GM23338 (cell line): ENCODE results near the gene DNAJC16. TPM values are rescaled to one million over a fixed set of nuclear protein-coding genes. Genes with fewer than 3 reads are reported as not detected.
"Not testable (repeated sequence)": the region's sequence is repeated elsewhere in the genome, so short reads cannot be mapped to it uniquely, and the experiment has no call there.

Experiments
- ATAC-seq: fragments of 200-7000 bp; cut with Tn5 transposase; 3 replicates; pipeline ENCODE4 v1.9.1; 2020
- DNase-seq: peaks from one replicate; pipeline ENCODE4 v3.0.0-alpha.2; 2015; ENCODE audit warnings: low spot score
- H2AFZ ChIP-seq: fragments of 200-600 bp; sonication (generic); 2 replicates; pipeline ENCODE4 v1.8.0; 2016; ENCODE audit warnings: antibody characterized with exemption, mild to moderate bottlenecking, moderate library complexity
- H3F3A ChIP-seq: fragments of 200-600 bp; sonication (generic); replicated peaks from 2 replicates; pipeline ENCODE4 v1.8.0; 2017; ENCODE audit warnings: antibody characterized with exemption, mixed run types, low read depth
- H3K27ac ChIP-seq: fragments of 200-600 bp; sonication (generic); 2 replicates; pipeline ENCODE4 v1.6.1; 2016; ENCODE audit warnings: low read depth
- H3K27me3 ChIP-seq: fragments of 200-600 bp; sonication (generic); 2 replicates; pipeline ENCODE4 v1.8.0; 2016; ENCODE audit warnings: mild to moderate bottlenecking, mixed run types, moderate library complexity; ENCODE audit not compliant: insufficient read depth
- H3K36me3 ChIP-seq: fragments of 200-600 bp; sonication (generic); 2 replicates; pipeline ENCODE4 v1.8.0; 2016; ENCODE audit warnings: mild to moderate bottlenecking; ENCODE audit not compliant: insufficient read depth
- H3K4me1 ChIP-seq: fragments of 200-600 bp; sonication (generic); 2 replicates; pipeline ENCODE4 v1.8.0; 2016; ENCODE audit warnings: mild to moderate bottlenecking, moderate library complexity; ENCODE audit not compliant: insufficient read depth
- H3K4me2 ChIP-seq: fragments of 200-600 bp; sonication (generic); 2 replicates; pipeline ENCODE4 v1.7.1; 2017; ENCODE audit warnings: mixed run types
- H3K4me3 ChIP-seq: fragments of 200-600 bp; sonication (generic); 2 replicates; pipeline ENCODE4 v1.6.1; 2016; ENCODE audit warnings: mixed run types
- H3K79me2 ChIP-seq: fragments of 200-600 bp; sonication (generic); replicated peaks from 2 replicates; pipeline ENCODE4 v1.8.0; 2017; ENCODE audit warnings: mild to moderate bottlenecking; ENCODE audit not compliant: insufficient read depth
- H3K9me2 ChIP-seq: fragments of 200-600 bp; sonication (generic); 2 replicates; pipeline ENCODE4 v1.8.0; 2017; ENCODE audit not compliant: insufficient read depth
- H4K20me1 ChIP-seq: fragments of 200-600 bp; sonication (generic); replicated peaks from 2 replicates; pipeline ENCODE4 v1.8.0; 2017; ENCODE audit warnings: mild to moderate bottlenecking; ENCODE audit not compliant: insufficient read depth
- H3K27ac Mint-ChIP-seq: 2 replicates; pipeline ENCODE4 v1.8.0; 2020; ENCODE audit warnings: inconsistent platforms, mild to moderate bottlenecking, moderate library complexity, mixed read lengths
- H3K27me3 Mint-ChIP-seq: 3 replicates; pipeline ENCODE4 v1.8.0; 2022; ENCODE audit warnings: low read depth, mild to moderate bottlenecking, moderate library complexity, mixed read lengths, inconsistent platforms; ENCODE audit not compliant: insufficient read depth, poor library complexity
- H3K36me3 Mint-ChIP-seq: 3 replicates; pipeline ENCODE4 v1.8.0; 2021; ENCODE audit warnings: low read depth, mild to moderate bottlenecking, inconsistent platforms, moderate library complexity, mixed read lengths
- H3K4me1 Mint-ChIP-seq: 3 replicates; pipeline ENCODE4 v1.8.0; 2020; ENCODE audit warnings: mild to moderate bottlenecking, inconsistent platforms, mixed read lengths
- H3K4me3 Mint-ChIP-seq: 3 replicates; pipeline ENCODE4 v1.8.0; 2021; ENCODE audit warnings: moderate library complexity, mild to moderate bottlenecking, inconsistent platforms, mixed read lengths
- H3K9me3 Mint-ChIP-seq: 3 replicates; pipeline ENCODE4 v1.8.0; 2020; ENCODE audit warnings: moderate library complexity, mild to moderate bottlenecking, inconsistent platforms, mixed read lengths
- EZH2 ChIP-seq: fragments of 200-600 bp; sonication (generic); IDR thresholded peaks from one replicate; pipeline ENCODE4 v1.8.0; 2017; ENCODE audit warnings: antibody characterized with exemption, mild to moderate bottlenecking, low read depth; ENCODE audit not compliant: unreplicated experiment
- EZH2phosphoT487 ChIP-seq: fragments of 200-600 bp; sonication (generic); IDR thresholded peaks from one replicate; pipeline ENCODE4 v1.8.1; 2018; ENCODE audit warnings: antibody characterized with exemption; ENCODE audit not compliant: unreplicated experiment
- JUNB ChIP-seq: IDR thresholded peaks from one replicate; pipeline ENCODE4 v1.6.1; 2016; ENCODE audit warnings: antibody characterized with exemption; ENCODE audit not compliant: unreplicated experiment
- NANOG ChIP-seq: IDR thresholded peaks from 2 replicates; pipeline ENCODE4 v1.6.1; 2016; ENCODE audit warnings: antibody characterized with exemption, borderline replicate concordance
- POLR2AphosphoS5 ChIP-seq: IDR thresholded peaks from 2 replicates; pipeline ENCODE4 v1.6.1; 2016; ENCODE audit warnings: antibody characterized with exemption, low read depth
- REST ChIP-seq: IDR thresholded peaks from one replicate; pipeline ENCODE4 v1.6.1; 2018; ENCODE audit warnings: antibody characterized with exemption; ENCODE audit not compliant: unreplicated experiment
- STAT1 ChIP-seq: IDR thresholded peaks from one replicate; pipeline ENCODE4 v1.6.1; 2016; ENCODE audit warnings: antibody characterized with exemption; ENCODE audit not compliant: unreplicated experiment
- ZNF114 ChIP-seq: fragments of 250-450 bp; sonication (Bioruptor Pico); IDR thresholded peaks from 2 replicates; pipeline ENCODE4 v1.5.0; 2020; ENCODE audit warnings: mild to moderate bottlenecking, moderate library complexity
- ZNF331 ChIP-seq: fragments of 250-450 bp; sonication (Bioruptor Pico); IDR thresholded peaks from 2 replicates; pipeline ENCODE4 v1.5.0; 2020; ENCODE audit warnings: low read depth, mild to moderate bottlenecking, moderate library complexity
- polyA plus RNA-seq: library from polyadenylated mRNA; unstranded; fragments of >200 nt; fragmentation: Nextera tagmentation; extraction: Ambion mirVana; gene quantifications from 2 replicates; pipeline ENCODE4 v1.2.1, GENCODE V29; 2016
- total RNA-seq: library from RNA; depleted of rRNA; stranded (reverse); fragments of >200 nt; shearing (Covaris generic); gene quantifications from 2 replicates; pipeline ENCODE4 v1.2.3, GENCODE V29; 2014
- TF ChIP-seq, protein P1 (sequence below): IDR thresholded peaks from 2 replicates; pipeline ENCODE4 v1.6.1; 2016; ENCODE audit warnings: antibody characterized with exemption

The DNAJC16 gene
- total and polyA plus RNA-seq, 2 experiments from 2014 or later: 6.3 to 18.0 TPM

DNA sequence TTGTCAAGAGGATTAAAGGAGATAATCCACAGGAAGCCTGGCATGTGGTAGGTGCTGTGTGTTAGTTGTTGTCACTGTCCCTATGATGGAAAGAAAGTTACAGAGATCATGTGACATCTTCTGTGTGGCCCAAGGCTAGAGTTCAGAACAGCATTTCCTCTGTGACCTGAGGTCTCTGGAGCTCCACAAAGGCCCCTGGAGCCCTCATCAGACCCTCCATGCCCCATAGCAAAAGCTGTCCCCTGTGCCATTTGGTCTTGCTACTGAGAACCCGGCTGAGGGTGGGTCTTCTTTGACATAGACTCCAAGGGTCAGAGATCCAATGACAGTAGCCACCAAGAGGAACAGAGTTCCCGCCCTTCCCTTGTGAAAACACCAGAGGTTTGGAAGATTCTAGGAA is 42.7 kb upstream of the DNAJC16 start (continued):
- TF ChIP-seq POLR2AphosphoS5 (no peak), EZH2phosphoT487 (no peak), NANOG (no peak), ZNF114 (no peak), EZH2 (no peak), JUNB (no peak), ZNF331 (CRISPR knock-in tag) (no peak), STAT1 (no peak)
- TF ChIP-seq, protein P1, sequence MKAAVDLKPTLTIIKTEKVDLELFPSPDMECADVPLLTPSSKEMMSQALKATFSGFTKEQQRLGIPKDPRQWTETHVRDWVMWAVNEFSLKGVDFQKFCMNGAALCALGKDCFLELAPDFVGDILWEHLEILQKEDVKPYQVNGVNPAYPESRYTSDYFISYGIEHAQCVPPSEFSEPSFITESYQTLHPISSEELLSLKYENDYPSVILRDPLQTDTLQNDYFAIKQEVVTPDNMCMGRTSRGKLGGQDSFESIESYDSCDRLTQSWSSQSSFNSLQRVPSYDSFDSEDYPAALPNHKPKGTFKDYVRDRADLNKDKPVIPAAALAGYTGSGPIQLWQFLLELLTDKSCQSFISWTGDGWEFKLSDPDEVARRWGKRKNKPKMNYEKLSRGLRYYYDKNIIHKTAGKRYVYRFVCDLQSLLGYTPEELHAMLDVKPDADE: no peak

DNA sequence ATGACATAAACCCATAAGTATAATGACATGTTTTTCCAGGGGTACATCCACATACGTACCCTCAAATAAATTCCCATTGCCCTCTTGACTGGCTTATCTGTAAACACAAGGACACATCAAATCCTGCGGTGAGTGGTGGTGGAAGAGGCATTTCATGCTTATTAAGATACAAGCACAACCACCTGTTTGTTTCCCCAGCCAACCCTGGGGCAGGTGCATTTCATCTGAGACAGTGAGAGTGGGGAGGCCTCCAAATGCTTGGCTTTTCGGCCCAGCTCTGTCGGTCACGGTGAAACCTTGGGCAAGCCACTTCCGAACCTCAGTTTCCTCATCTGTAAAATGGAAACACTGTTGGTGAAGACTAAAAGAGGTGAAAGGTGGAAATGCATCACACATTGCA is 42.2 kb upstream of the DNAJC16 start:
- H4K20me1 ChIP-seq, H3K27ac ChIP-seq, DNase-seq, H3K27me3 ChIP-seq, H3K4me2 ChIP-seq, H3K4me1 ChIP-seq, H3K4me3 ChIP-seq, H3F3A ChIP-seq, H3K79me2 ChIP-seq, H3K36me3 Mint-ChIP-seq, H3K27ac Mint-ChIP-seq, H3K36me3 ChIP-seq, H2AFZ ChIP-seq, H3K4me3 Mint-ChIP-seq, ATAC-seq, H3K9me3 Mint-ChIP-seq, H3K27me3 Mint-ChIP-seq, H3K9me2 ChIP-seq, H3K4me1 Mint-ChIP-seq: not testable (repeated sequence)

- Histone ChIP-seq H3K27me3 (no peaks in the 10 kb centered on the region), H3K4me3 (no peak overlapping the region), H3K4me1 (no peaks in the 10 kb centered on the region), H3K27ac (no peak overlapping the region), H3K4me2 (no peak overlapping the region), H3K36me3 (no peaks in the 10 kb centered on the region), H2AFZ (no peak overlapping the region), H3K79me2 (no peaks in the 10 kb centered on the region), H3K9me2 (no peaks in the 10 kb centered on the region), H4K20me1 (no peaks in the 10 kb centered on the region; the same call in 1 of the 2 replicates), H3F3A (no peaks in the 10 kb centered on the region)
- Mint-ChIP-seq H3K27ac (no peak overlapping the region), H3K27me3 (peaks cover 2% of the 10 kb centered on the region), H3K4me1 (no peaks in the 10 kb centered on the region; the same call in 2 of the 3 replicates), H3K9me3 (no peaks in the 10 kb centered on the region), H3K36me3 (peaks cover 15% of the 10 kb centered on the region; the same call in 2 of the 3 replicates), H3K4me3 (no peak overlapping the region)
- ATAC-seq (no peak), DNase-seq (no peak)
- TF ChIP-seq POLR2AphosphoS5: no peak
- TF ChIP-seq REST: no peak
- TF ChIP-seq, protein P1: no peak
- no peak for TF ChIP-seq ZNF331 (CRISPR knock-in tag)
Observed at GRCh38 chr1:15485636-15486035, 41.0 kb upstream of the DNAJC16 start.
